ENCODE measurements around the gene ZSCAN26.
"Not testable (repeated sequence)": the region's sequence is repeated elsewhere in the genome, so short reads cannot be mapped to it uniquely, and the experiment has no call there.

ZSCAN26 gene

DNA sequence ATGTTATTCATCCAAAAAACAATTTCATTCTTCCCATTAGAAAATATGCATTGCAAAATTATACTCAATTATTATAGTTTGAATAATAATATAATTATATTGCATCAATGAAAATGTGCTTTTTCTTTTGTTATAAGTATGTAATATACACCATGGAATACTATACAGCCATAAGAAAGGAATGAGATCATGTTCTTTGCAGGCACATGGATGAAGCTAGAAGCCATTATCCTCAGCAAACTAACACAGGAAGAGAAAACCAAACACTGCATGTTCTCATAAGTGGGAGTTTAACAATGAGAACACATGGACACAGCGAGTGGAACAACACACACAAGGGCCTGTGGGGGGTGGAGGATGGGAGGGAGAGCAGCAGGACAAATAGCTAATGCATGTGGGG is 9.9 kb upstream of the ZSCAN26 start:
- no peak for DNase-seq (ENCODE audit: low read depth)

DNA sequence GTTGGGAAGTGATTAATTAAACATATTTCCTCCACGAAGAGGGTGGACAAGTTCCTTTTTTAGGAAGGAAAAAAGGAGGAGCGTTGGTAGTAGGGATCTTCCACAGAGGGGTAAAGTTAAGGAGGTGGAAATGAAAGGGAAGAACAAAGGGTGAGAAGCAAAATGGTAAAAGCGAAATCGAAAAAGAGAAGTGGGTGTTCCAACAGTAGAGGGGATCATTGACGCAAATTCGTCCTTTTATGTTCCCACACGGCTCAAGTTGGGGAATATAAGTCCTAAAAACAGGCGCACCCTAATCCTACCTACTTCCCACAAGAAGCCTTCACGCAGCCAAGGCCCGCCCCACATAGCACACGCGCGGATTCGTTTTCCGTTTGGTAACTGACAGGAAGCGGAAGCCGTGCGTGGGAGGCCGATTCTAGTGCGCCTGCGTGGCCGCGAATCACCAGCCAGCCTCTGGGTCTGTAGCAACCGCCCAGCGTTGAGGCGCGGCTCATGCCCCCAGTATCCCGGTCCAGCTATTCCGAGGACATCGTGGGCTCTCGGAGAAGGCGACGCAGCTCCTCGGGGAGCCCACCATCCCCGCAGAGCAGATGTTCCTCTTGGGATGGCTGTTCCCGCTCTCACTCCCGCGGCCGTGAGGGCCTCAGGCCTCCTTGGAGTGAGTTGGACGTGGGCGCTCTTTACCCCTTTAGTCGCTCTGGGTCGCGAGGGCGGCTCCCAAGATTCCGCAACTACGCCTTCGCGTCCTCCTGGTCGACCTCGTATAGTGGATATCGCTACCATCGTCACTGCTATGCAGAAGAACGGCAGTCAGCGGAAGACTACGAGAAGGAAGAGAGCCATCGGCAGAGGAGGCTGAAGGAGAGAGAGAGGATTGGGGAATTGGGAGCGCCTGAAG is 7.8 kb upstream of the ZSCAN26 start, which contains the start of gene NKAPL:
Gene NKAPL (plus strand): TSS at position 421 of the 901 bp plus-strand sequence. CDS start 75 bp downstream, at position 496.
- DNase-seq (ENCODE audit: low read depth), result no peak

DNA sequence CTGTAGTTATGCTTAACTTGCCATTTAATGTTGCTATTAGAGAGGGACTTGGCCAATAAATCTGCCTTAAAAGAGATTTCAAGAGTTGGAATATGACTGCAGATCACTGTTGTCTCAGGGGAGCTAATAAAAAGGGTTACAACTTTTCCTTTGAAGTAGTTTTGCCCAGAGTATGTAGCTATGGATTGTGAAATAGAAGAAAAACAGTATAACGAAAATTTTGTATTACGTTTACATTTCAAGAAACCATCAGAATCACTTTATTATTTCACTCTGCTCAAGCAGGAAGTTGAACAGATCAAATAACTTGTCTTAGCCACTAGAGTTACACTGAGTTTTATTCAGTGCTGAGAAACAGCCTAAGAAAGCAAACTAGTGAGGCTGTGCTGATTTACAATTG is 3.0 kb upstream of the ZSCAN26 start:
- no peak for DNase-seq (ENCODE audit: low read depth)

DNA sequence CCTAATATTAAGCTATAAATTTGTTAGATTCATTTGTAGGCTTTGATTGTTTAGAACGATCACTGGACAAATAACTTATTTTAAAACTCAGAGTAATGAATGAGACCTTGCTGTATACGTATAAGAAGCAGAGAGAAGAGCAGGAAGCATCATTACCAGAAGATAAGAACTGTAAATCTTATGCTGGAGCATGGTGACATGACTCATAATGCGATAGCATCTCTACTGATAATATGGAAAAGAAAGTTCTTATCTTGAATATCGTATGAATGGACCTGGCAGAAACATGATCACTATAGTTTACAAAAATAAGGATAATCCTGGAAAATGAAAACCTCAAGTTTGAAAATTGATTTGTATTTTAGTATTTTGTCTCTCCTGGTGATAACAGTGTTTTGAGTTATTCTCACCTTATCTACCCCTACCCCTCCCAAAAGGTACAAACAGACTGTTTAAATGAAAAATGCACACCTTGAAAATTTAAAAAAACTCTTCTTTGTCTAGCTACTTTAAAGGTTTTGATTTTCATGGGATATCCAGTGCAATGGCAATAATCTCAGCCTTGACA is 2.0 kb upstream of the ZSCAN26 start:
- no peak for DNase-seq (ENCODE audit: low read depth)

DNA sequence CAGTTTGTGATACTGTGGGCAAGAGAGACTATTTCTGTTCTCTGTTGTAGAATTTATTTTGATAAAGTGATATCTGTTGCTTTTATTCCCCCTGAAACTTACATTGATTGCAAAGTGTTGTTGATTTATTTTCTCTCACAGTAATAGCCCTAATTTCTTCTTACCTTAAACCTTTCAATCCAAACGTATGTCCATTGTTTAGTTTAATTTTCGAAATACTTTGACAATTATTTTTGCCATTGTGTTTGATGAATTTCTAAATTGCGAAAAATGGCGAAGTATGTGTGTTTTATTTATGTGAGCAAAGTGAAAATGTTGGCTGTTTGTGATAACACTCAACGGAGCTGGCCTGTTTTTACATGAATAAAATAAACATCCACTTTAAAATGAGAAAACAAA is 381 bp upstream of the ZSCAN26 start:
- DNase-seq (ENCODE audit: low read depth), result no peak

DNA sequence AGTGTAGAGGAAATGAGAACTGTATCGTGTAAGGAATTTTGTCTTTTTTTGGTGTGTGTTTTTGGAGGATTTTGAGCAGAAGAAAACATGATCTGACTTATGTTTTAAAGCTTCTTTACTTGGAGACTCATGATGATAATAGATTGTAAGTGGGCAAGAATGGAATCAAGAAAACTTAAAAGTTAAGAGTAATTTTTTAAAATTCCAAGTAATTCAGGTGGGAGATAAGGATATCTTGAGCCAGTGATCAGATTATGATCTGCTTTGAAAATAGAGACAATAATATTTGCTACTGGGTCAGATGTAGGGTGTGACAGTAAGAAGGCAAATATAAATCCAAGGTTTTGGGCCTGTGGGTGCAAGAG is 734 bp downstream of the ZSCAN26 start:
- no peak for DNase-seq (ENCODE audit: low read depth)

DNA sequence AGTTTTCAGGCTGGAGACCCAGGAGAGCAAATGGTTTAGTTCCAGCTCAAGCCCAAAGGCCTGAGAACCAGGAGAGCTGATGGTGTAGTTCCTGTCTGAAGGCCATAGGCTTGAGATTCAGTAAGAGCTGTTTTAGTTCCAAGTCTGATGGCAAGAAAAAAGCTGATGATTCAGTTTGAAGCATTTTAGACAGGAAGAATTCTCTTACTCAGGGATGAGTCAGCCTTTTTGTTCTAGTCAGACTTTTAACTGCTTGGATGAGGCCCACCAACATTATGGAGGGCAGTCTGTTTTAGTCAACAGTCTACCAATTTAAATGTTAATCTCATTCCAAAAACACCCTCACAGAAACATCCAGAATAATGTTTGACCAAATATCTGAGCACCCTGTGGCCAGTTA is 2.5 kb downstream of the ZSCAN26 start:
- DNase-seq (ENCODE audit: low read depth), result no peak

DNA sequence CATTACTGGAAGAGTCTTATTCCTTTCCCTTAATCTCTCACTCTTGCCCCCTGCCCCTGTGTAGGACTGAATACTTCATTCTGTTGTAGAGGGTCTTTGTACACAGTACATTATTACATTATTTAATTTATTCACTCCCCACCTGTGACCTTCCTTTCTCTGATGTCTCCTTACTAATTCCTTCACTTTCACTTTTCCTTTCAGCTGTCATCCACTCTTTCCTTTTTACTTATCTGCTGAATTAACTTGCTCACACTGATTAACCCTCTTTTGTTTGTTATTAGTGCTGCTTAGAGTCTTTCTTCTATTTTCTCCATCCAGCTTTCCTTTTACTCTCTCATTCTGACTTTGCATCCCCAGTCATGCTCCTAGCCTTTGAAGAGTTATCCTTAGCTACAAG is 7.9 kb downstream of the ZSCAN26 start:
- no peak for DNase-seq (ENCODE audit: low read depth)

DNA sequence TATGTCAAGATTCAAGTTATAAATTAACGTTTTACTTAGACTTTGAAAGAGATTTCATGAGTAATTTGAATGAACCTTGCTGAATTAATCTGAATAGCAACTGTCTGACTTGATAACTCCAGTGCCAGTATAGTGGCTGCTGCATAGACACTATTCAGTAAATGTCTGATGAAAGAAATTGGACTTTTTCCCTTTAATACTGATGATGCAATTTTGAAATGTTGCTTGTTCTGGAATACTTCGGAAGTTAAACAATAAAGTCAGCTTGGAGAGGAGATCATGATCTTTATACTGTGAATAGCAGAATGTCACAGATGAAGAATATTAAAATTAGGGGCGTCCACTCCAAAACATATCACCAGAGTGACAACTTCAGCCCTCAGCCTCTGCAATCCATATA is 10.8 kb downstream of the ZSCAN26 start:
- no peak for DNase-seq (ENCODE audit: low read depth)

DNA sequence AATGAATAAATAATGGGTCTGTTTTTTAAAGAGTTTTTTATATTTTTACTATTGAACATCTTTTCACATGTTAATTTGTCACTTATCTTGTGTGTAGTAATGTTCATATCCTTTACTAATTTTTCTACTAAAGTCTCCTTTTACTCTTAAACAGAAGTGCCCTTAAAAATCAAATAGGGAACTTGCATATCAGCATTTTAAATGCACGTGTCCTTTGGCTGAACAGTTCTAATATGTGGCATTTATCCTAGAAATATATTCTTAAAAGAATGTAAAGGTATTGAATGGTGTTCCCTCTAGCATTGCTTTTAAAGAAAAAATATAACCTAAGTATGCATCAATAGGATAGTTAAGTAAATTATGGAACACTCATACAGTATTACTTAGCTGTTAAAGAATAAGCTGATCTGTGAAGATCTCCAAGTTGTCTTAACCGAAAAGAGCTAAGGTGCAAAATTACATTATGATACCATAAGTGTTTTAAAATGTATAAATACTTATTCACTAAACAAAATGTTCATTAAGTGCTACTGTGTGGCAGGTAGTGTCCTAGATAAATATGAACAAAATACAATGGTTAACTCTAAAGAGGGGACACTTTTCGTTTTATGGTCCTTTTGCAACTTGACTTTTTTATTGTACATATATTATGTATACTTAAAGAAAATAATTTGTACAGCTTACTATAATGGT is 13.8 kb downstream of the ZSCAN26 start:
- no peak for DNase-seq (ENCODE audit: low read depth)

DNA sequence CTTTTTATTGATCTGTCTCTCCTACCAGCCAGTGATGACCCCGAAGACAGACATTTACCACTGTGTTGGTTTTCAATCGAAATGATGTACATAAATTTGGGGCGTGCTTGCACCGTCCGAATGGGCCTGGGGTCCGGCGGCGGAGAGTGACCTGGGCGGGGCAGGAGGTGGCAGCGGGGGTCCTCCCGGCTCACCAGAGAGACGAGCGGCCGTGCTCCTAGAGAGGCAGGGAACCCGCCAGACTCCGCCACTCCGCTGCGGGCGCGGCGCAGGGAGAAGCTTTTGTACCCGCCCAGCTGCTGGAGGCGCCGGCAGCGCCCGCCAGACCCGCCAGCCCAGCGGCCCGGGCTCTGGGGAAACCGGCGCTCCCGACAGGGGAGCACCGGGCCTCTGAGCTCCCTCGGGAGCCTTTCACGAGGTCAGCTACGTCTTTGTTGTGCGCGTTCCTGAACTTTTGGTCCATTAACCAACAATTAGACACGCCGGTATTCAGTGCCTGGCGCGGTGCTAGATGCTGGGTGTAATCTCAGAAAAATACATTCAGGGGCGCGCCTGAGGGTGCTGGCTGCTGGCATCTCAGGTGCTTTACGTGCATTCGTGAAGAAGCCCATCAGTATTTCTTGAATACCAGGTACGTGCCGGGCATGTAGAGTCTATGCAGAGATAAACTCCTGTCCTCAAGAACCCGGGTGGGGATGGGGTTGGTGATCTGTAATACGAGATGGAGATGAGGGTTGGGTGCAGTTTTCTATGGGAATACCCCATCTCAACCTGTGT is 14.5 kb downstream of the ZSCAN26 start, which contains the start of gene PGBD1:
Gene PGBD1 (plus strand): TSS at position 285 of the 777 bp plus-strand sequence. CDS start 2,242 bp downstream, outside the sequence.
- no peak for DNase-seq (ENCODE audit: low read depth)

DNA sequence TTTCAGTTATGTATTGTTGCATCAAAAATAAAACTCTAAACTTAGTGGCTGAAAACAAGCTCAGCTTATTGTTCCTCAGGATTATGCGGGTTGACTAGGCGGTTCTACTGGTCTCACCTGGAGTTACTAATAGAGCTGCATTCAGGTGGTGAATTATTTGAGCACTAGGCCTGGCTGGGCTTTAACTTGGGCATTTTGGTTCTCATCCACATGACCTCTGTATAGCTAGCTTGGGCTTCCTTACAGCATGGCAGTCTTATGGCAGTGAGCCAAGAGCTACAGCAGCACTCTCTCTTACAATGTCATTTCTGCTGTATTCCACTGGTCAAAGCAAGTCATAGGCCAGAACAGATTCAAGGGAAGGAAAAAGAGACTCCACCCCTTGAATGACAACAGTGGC is 16.0 kb downstream of the ZSCAN26 start:
- no peak for DNase-seq (ENCODE audit: low read depth)

DNA sequence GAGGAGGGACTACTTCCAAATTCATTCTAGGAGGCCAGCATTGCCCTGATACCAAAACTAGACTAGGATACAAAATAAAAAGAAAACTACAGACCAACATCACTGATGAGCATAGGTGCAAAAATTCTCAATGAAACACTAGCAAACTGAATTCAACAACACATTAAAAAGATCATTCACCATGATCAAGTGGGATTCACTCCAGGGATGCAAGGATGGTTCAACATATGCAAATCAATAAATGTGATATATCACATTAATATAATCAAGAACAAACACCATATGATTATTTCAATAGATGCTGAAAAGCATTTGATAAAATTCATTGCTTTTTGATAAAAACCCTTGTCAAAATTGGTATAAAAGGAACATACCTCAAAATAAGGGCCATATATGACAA is 24.6 kb downstream of the ZSCAN26 start:
- no peak for DNase-seq (ENCODE audit: low read depth)

DNA sequence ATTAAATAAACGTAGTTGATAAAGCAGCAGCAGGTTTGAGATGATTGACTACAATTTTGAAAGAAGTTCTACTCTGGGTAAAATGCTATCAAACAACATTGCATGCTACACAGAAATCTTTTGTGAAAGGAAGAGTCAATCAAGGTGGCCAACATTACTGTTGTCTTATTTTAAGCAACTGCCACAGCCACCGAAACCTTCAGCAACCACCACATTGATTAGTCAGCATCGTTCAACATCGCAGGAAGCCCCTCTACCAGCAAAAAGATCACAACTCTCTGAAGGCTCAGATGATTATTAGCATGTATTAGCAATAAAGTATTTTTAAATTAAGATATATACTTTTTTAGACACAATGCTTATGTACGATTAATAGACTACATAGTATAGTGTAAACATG is 28.4 kb downstream of the ZSCAN26 start:
- DNase-seq (ENCODE audit: low read depth), result no peak

DNA sequence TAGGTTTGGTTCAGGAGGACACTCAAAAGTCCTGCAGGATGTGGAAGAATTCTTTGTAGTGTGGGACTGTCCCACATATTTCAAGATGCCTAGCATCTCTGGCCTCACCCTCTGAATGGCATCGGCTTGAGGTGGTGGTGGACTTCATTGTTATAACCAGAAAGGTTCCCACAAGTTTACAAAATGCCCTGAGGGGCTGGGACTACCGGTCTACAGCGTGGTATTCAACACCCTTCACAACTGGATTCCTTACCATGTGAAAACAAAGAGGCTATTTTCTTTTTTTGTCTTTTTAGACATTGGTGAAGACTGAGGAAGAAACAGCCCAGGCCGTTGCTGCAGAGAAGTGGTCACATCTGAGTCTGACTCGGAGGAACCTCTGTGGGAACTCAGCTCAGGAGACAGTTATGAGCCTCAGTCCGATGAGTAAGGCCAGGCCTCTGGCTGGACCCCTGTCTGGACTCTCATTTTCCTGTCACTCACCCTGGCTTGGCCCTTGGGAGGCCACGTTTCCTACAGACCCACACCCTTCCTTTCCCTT is 29.6 kb downstream of the ZSCAN26 start:
- no peak for DNase-seq (ENCODE audit: low read depth)

DNA sequence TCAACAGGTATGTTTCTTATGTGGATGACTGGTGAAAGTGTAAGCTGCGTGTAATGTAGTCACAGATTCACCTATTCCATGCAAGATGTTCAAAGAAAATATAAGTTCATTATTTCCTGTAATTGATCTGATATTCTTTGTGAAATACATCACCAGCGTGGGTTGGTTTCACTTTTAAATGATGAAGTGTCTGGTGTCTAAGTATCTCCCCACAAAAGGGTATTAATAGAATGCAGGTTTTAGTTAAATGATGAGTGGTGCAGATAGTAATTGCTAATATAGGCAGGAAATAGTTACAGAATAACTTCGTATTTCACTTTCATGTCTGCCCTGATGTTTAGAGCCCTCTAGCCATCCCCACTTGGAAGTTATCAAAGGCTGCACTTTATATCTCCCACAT is 36.6 kb downstream of the ZSCAN26 start:
- DNase-seq (ENCODE audit: low read depth), result no peak

DNA sequence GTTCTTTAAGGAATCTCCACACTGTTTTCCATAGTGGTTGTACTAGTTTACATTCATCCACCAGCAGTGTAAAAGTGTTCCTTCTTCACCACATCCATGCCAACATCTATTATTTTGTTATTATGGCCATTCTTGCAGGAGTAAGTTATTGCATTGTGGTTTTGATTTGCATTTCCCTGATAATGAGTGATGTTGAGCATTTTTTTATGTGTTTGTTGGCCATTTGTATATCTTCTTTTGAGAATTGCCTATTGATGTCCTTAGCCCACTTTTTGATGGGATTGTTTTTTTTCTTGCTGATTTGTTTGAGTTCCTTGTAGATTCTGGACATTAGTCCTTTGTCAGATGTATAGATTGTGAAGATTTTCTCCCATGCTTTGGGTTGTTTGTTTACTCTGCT is 39.4 kb downstream of the ZSCAN26 start:
- DNase-seq (ENCODE audit: low read depth), result not testable (repeated sequence)

DNA sequence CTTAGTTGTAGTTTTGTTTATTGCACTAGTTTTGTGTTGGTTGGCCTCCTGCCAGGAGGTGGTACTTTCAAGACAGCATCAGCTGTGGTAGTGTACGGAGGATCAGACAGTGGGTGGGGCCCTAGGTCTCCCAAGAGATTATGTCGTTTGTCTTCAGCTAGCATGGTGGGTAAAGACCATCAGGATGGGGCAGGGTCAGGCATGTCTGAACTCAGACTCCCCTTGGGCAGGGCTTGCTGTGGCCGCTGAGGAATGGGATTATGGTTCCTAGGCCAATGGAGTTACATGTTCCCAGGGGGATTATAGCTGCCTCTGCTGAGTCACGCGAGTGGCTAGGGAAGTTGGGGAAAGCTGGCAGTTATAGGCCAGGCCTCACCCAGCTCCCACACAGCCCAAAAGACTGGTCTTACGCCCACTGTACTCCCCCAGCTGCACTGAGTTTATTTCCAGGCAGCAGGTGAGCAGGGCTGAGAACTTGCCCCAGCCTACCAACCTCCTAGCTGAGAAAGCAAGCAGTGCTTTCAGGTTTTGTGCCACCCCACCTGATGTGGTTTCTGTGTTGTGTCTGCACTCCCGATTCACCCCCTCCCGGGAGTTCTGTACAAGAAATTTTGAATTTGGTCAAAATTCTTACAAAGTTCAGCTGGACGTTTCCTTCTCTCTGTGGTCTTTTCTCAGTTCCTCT is 44.3 kb downstream of the ZSCAN26 start:
- no peak for DNase-seq (ENCODE audit: low read depth)

DNA sequence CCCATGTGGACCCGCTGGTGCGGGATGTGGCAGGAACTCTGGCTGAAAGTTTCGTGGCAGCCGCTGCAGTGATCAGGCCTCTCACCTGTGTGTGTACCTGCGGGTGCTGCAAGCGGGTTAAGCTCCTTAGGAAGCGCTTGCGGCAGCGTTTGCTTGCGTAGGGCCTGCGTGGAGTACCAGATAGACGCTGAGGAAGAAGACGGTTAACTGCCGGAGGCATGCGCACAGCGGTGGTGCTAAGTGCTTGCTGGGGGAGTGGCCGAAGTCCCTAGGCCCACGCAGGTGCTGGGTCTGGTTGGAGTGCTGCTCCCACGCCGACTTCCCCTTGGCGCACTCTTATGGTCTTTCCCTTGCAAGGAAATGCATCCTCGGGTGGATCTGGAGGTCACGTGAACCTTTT is 46.0 kb downstream of the ZSCAN26 start:
- no peak for DNase-seq (ENCODE audit: low read depth)

DNA sequence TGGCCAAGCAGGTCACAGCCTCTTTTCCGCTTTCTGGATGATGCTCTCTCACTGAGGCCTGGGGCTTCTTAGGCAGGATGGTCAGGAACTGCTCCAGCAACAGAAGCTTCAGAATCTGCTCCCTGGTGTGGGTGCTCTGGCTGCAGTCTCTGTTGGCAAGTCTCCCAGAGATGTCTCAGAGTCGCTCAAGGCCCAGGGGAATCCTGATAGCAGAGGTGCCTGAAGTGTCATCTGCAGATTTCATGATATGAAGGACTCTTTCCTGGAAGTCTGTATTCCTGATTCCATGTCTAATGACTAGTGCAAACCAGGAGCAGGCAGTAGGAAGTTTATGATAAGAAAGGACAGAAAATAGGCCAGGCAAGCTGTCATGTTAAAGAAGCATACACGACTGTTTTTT is 48.7 kb downstream of the ZSCAN26 start:
- DNase-seq (ENCODE audit: low read depth), result no peak

DNA sequence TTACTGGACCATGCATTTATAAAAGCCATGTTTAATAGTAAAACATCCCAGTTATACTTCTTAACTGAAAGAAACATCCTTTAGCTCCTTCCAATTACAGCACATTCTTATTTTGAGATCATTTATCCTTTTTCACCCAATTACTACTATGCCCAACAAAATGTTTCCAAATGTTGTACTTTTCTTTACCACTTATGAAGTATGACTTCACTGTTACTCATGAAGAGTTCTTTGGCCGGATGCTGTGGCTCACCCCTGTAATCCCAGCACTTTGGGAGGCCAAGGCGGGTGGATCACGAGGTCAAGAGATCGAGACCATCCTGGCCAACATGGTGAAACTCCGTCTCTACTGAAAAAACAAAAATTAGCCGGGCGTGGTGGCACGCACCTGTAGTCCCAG is 50.9 kb downstream of the ZSCAN26 start:
- DNase-seq (ENCODE audit: low read depth), result not testable (repeated sequence)

Data from T-helper 22 cell (primary cell).